ENCODE results near the gene NFIA. TPM values are rescaled to one million over a fixed set of nuclear protein-coding genes. Genes with fewer than 3 reads are reported as not detected.

NFIA gene
- total RNA-seq, 1 experiment from 2014 or later: 12.7 TPM

GRCh38 chr1:61377242-61377958 lies 295.0 kb downstream of the NFIA start:
- no TSS peak for BruUV-seq (replicated peaks)
- Histone ChIP-seq H3K9me3 (ENCODE audit: low read length) (no peaks in the 10 kb centered on the region), H3K27me3 (ENCODE audit: low read length) (no peaks in the 10 kb centered on the region), H3K79me2 (ENCODE audit: low read length) (no peaks in the 10 kb centered on the region), H3K4me1 (ENCODE audit: insufficient read depth, low read length) (no peaks in the 10 kb centered on the region), H4K20me1 (ENCODE audit: low read length) (no peaks in the 10 kb centered on the region), H3K36me3 (ENCODE audit: low read depth, low read length) (no peaks in the 10 kb centered on the region), H3K9me2 (replicated peaks; ENCODE audit: low read length) (no peaks in the 10 kb centered on the region), H3K9ac (ENCODE audit: low read length) (no peak overlapping the region), H3K4me3 (ENCODE audit: low read length) (no peak overlapping the region), H3F3A (ENCODE audit: low read length, unreplicated experiment) (no peaks in the 10 kb centered on the region), H3K27ac (ENCODE audit: low read length) (no peak overlapping the region), H3K4me2 (ENCODE audit: low read length) (no peak overlapping the region), H2AFZ (ENCODE audit: low read length) (no peak overlapping the region)
- no peak for DNase-seq
- no peak for TF ChIP-seq EZH2phosphoT487 (IDR thresholded peaks at IDR 0.05; ENCODE audit: borderline replicate concordance, low read length)
- TF ChIP-seq CTCF (conservative IDR thresholded peaks at IDR 0.05; ENCODE audit: low read depth, low read length): no peak
- TF ChIP-seq EZH2 (IDR thresholded peaks at IDR 0.05; ENCODE audit: low read length, unreplicated experiment): no peak
- CTCF ChIA-PET: no interaction called here
- POLR2A ChIA-PET (ENCODE audit: unreplicated experiment): no interaction called here
- ATAC-seq: no peak
- intact Hi-C loops (cut with micrococcal nuclease): no loop called here

DNA sequence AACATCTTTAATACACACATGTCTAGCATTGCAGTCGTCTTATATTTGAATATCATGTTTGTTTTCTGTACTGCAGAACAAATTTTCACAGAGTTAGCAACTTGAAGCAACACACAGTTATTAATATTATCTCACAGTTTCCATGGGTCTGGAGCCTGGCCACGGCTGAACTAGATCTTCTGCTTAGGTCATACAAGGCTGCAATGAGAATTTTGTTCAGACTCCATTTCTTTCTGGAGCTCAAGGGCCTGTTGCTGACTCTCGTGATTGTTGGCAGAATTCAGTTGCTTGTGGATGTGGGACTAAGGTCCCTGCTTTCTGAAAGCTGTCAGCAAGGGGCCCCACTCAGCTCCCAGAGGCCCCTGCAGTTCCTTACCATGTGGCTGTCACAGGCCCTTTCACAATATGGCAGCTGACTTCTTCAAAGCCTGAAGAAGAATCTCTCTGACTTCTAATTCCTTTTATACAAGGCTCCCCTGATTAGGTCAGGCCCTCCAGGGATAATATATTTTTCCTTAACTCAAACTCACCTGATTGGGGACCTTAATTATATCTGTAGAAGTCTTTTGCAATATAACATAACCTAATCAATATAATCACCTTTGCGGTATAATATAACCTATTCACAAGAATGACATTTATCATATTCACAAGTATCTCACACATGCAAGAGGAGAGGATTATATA lies 296.3 kb downstream of the NFIA start:
- no TSS peak for BruUV-seq (replicated peaks)
- H3K27me3 ChIP-seq (ENCODE audit: low read length): no peaks in the 10 kb centered on the region
- ChIA-PET CTCF (no interaction called here), POLR2A (ENCODE audit: unreplicated experiment) (no interaction called here)
- no peaks in the 10 kb centered on the region for H3K9me3 ChIP-seq (ENCODE audit: low read length)
- H3K9me2 ChIP-seq (replicated peaks; ENCODE audit: low read length): no peaks in the 10 kb centered on the region
- DNase-seq (no peak), ATAC-seq (no peak)
- no peaks in the 10 kb centered on the region for H3F3A ChIP-seq (ENCODE audit: low read length, unreplicated experiment)
- no peak overlapping the region for H3K4me2 ChIP-seq (ENCODE audit: low read length)
- no peaks in the 10 kb centered on the region for H3K4me1 ChIP-seq (ENCODE audit: insufficient read depth, low read length)
- no peak overlapping the region for H3K9ac ChIP-seq (ENCODE audit: low read length)
- H4K20me1 ChIP-seq (ENCODE audit: low read length): no peaks in the 10 kb centered on the region
- no peak overlapping the region for H3K4me3 ChIP-seq (ENCODE audit: low read length)
- intact Hi-C loops (cut with micrococcal nuclease): no loop called here
- TF ChIP-seq EZH2 (IDR thresholded peaks at IDR 0.05; ENCODE audit: low read length, unreplicated experiment): no peak
- no peak for TF ChIP-seq EZH2phosphoT487 (IDR thresholded peaks at IDR 0.05; ENCODE audit: borderline replicate concordance, low read length)
- no peak for TF ChIP-seq CTCF (conservative IDR thresholded peaks at IDR 0.05; ENCODE audit: low read depth, low read length)
- no peak overlapping the region for H3K27ac ChIP-seq (ENCODE audit: low read length)
- no peak overlapping the region for H2AFZ ChIP-seq (ENCODE audit: low read length)
- no peaks in the 10 kb centered on the region for H3K36me3 ChIP-seq (ENCODE audit: low read depth, low read length)
- no peaks in the 10 kb centered on the region for H3K79me2 ChIP-seq (ENCODE audit: low read length)

DNA sequence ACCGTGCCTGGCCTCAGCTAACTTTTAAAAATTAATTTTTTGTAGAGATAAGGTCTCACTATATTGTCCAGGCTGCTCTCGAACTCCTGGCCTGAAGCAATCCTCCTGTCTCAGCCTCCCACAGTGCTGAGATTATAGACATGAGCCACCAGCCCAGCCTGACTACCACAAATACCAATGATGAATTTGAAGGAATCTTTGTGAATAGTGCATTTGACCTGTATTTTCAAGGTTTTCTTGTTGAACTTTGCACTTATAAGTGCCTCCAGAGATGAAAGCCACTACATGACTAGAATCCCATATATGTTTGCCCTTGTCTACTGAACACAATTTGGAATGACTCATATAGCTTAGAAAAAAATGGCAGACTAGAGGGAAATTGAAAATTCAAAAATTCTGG lies 297.3 kb downstream of the NFIA start:
- no peaks in the 10 kb centered on the region for H3K9me2 ChIP-seq (replicated peaks; ENCODE audit: low read length)
- DNase-seq: no peak
- no peak overlapping the region for H2AFZ ChIP-seq (ENCODE audit: low read length)
- H4K20me1 ChIP-seq (ENCODE audit: low read length): no peaks in the 10 kb centered on the region
- no peaks in the 10 kb centered on the region for H3F3A ChIP-seq (ENCODE audit: low read length, unreplicated experiment)
- no peak for ATAC-seq
- ChIA-PET CTCF (no interaction called here), POLR2A (ENCODE audit: unreplicated experiment) (no interaction called here)
- no peaks in the 10 kb centered on the region for H3K79me2 ChIP-seq (ENCODE audit: low read length)
- no peak overlapping the region for H3K4me3 ChIP-seq (ENCODE audit: low read length)
- no peak overlapping the region for H3K4me2 ChIP-seq (ENCODE audit: low read length)
- H3K4me1 ChIP-seq (ENCODE audit: insufficient read depth, low read length): no peaks in the 10 kb centered on the region
- no peak overlapping the region for H3K27ac ChIP-seq (ENCODE audit: low read length)
- no TSS peak for BruUV-seq (replicated peaks)
- no peaks in the 10 kb centered on the region for H3K27me3 ChIP-seq (ENCODE audit: low read length)
- H3K36me3 ChIP-seq (ENCODE audit: low read depth, low read length): no peaks in the 10 kb centered on the region
- H3K9ac ChIP-seq (ENCODE audit: low read length): no peak overlapping the region
- no peak for TF ChIP-seq EZH2 (IDR thresholded peaks at IDR 0.05; ENCODE audit: low read length, unreplicated experiment)
- TF ChIP-seq CTCF (conservative IDR thresholded peaks at IDR 0.05; ENCODE audit: low read depth, low read length): no peak
- TF ChIP-seq EZH2phosphoT487 (IDR thresholded peaks at IDR 0.05; ENCODE audit: borderline replicate concordance, low read length): no peak
- no peaks in the 10 kb centered on the region for H3K9me3 ChIP-seq (ENCODE audit: low read length)
- intact Hi-C loops (cut with micrococcal nuclease): no loop called here

All from PC-3 (cell line).